Nephron progenitor cell (in vitro differentiated cells): Measurements from ENCODE around the gene TTC22.

Experiments
- DNase-seq: peaks from one replicate; pipeline ENCODE4 v3.0.0; 2021
- H3K27ac Mint-ChIP-seq: 2 replicates; pipeline ENCODE4 v1.8.0; 2021; ENCODE audit warnings: mild to moderate bottlenecking, moderate library complexity, mixed read lengths
- H3K27me3 Mint-ChIP-seq: 2 replicates; pipeline ENCODE4 v1.8.0; 2021; ENCODE audit warnings: mild to moderate bottlenecking, low read depth, mixed read lengths; ENCODE audit not compliant: poor library complexity
- H3K36me3 Mint-ChIP-seq: 2 replicates; pipeline ENCODE4 v1.8.0; 2021; ENCODE audit warnings: low read depth, mixed read lengths
- H3K4me1 Mint-ChIP-seq: 2 replicates; pipeline ENCODE4 v1.8.0; 2021; ENCODE audit warnings: mixed read lengths
- H3K4me3 Mint-ChIP-seq: 2 replicates; pipeline ENCODE4 v1.8.0; 2021; ENCODE audit warnings: mild to moderate bottlenecking, moderate library complexity, mixed read lengths
- H3K9me3 Mint-ChIP-seq: 2 replicates; pipeline ENCODE4 v1.8.0; 2021; ENCODE audit warnings: mild to moderate bottlenecking, moderate library complexity, mixed read lengths
- CTCF ChIP-seq: fragments of 200-600 bp; sonication (generic); IDR thresholded peaks from 2 replicates; pipeline ENCODE4 v1.5.0; 2021; ENCODE audit warnings: antibody characterized with exemption

TTC22 gene

GRCh38 chr1:54791880-54792522 is 9.1 kb downstream of the TTC22 start:
- peaks cover 3% of the 10 kb centered on the region for H3K9me3 Mint-ChIP-seq
- H3K36me3 Mint-ChIP-seq = no peaks in the 10 kb centered on the region
- peaks cover 41% of the 10 kb centered on the region for H3K27me3 Mint-ChIP-seq
- H3K27ac Mint-ChIP-seq = no peak overlapping the region
- H3K4me1 Mint-ChIP-seq = peaks cover 55% of the 10 kb centered on the region
- peak overlapping the region; percentile 70 for H3K4me3 Mint-ChIP-seq
- DNase-seq = peak; percentile 70
- peak; percentile 70 for TF ChIP-seq CTCF

GRCh38 chr1:54788459-54788858 is 12.7 kb downstream of the TTC22 start:
- H3K36me3 Mint-ChIP-seq = no peaks in the 10 kb centered on the region
- H3K9me3 Mint-ChIP-seq = peaks cover 3% of the 10 kb centered on the region
- no peak overlapping the region for H3K4me3 Mint-ChIP-seq
- no peak for DNase-seq
- H3K27ac Mint-ChIP-seq = no peak overlapping the region
- no peak for TF ChIP-seq CTCF
- peaks cover 47% of the 10 kb centered on the region for H3K27me3 Mint-ChIP-seq
- peaks cover 46% of the 10 kb centered on the region for H3K4me1 Mint-ChIP-seq

- Mint-ChIP-seq H3K27ac (no peak overlapping the region), H3K27me3 (peaks cover 51% of the 10 kb centered on the region), H3K4me1 (peaks cover 47% of the 10 kb centered on the region), H3K4me3 (no peak overlapping the region), H3K9me3 (peaks cover 3% of the 10 kb centered on the region), H3K36me3 (no peaks in the 10 kb centered on the region)
- no peak for DNase-seq
- TF ChIP-seq CTCF = no peak
These were observed 13.5 kb downstream of the TTC22 start for GRCh38 chr1:54787604-54788003.

DNA sequence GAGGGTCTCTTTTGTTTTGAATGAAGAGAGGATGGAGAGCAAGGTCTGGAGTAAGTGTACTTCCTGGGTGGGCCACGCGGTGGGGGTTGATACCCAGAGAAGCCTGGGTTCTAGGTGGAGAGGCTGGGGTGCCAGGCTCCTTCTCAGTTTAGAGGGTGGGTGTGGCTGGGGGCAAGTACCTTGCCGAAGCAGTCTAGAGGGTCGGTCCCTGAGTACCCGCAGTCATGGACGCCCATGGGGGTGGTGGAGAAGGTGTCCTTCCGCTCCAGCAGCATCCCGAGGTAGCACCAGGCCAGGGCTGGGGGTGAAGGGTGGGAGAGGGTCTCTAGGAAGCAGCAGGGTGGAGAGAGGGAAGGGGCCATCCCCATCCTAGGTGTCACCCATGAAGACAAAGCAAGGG is 14.3 kb downstream of the TTC22 start:
- no peak overlapping the region for H3K27ac Mint-ChIP-seq
- no peaks in the 10 kb centered on the region for H3K36me3 Mint-ChIP-seq
- H3K4me3 Mint-ChIP-seq = no peak overlapping the region
- no peak for DNase-seq
- H3K27me3 Mint-ChIP-seq = peaks cover 59% of the 10 kb centered on the region
- H3K9me3 Mint-ChIP-seq = no peaks in the 10 kb centered on the region
- H3K4me1 Mint-ChIP-seq = peaks cover 41% of the 10 kb centered on the region
- TF ChIP-seq CTCF = no peak

DNA sequence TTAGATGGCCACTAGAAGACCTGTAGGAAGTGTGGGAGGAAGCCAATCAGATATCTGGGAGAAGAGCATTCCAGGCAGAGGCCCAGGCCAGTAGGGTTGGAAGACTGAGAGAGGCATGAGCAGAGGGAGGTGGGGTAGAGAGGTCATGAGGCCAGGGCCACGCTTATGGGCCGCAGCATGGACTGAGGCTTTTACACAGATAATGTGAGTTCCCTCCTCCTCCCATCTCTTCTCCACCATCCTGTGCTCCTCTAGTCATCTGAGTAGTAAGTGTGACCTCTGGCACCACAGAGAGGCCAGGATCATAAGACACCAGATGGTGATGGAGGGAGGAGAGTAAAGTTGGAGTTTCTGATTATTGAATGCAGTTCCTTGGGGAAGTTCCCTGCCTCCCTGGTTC is 17.1 kb downstream of the TTC22 start:
- H3K27ac Mint-ChIP-seq = peak overlapping the region; percentile 8
- H3K27me3 Mint-ChIP-seq = peaks cover 68% of the 10 kb centered on the region
- no peaks in the 10 kb centered on the region for H3K36me3 Mint-ChIP-seq
- peaks cover 37% of the 10 kb centered on the region for H3K4me1 Mint-ChIP-seq
- H3K9me3 Mint-ChIP-seq = no peaks in the 10 kb centered on the region
- TF ChIP-seq CTCF = no peak
- no peak overlapping the region for H3K4me3 Mint-ChIP-seq
- no peak for DNase-seq

- Mint-ChIP-seq H3K27ac (no peak overlapping the region), H3K36me3 (no peaks in the 10 kb centered on the region), H3K9me3 (no peaks in the 10 kb centered on the region), H3K4me3 (no peak overlapping the region), H3K27me3 (peaks cover 65% of the 10 kb centered on the region), H3K4me1 (peaks cover 42% of the 10 kb centered on the region)
- DNase-seq = no peak
- TF ChIP-seq CTCF = no peak
These were observed 18.5 kb downstream of the TTC22 start for GRCh38 chr1:54782588-54782987.
